K562 (cell line): Measurements from ENCODE around the gene CXCL12.

ENCODE experiments used
- DMBX1 ChIP-seq: fragments of 250-450 bp; sonication (Bioruptor Pico); IDR thresholded peaks from 2 replicates; pipeline ENCODE4 v1.8.0; 2022; ENCODE audit warnings: inconsistent platforms, mild to moderate bottlenecking, moderate library complexity, borderline replicate concordance
- EZH2 ChIP-seq: IDR thresholded peaks from 2 replicates; pipeline ENCODE4 v1.6.1; 2012; ENCODE audit warnings: low read depth, mild to moderate bottlenecking, inconsistent platforms, low read length, borderline replicate concordance
- HDAC6 ChIP-seq: IDR thresholded peaks from 2 replicates; pipeline ENCODE4 v1.6.1; 2012; ENCODE audit warnings: low read depth, mild to moderate bottlenecking, control low read depth, inconsistent platforms, low read length, moderate library complexity
- KLF13 ChIP-seq: fragments of 450-650 bp; IDR thresholded peaks from 2 replicates; pipeline ENCODE4 v1.6.1; 2016; ENCODE audit warnings: missing genetic modification characterization, low read depth, mild to moderate bottlenecking, missing compliant biosample characterization, moderate library complexity, borderline replicate concordance
- MAX ChIP-seq: sonication (generic); formaldehyde crosslinking; IDR thresholded peaks from 2 replicates; pipeline ENCODE4 v1.9.0; 2022; ENCODE audit warnings: mild to moderate bottlenecking, missing genetic modification reagents
- NR1H2 ChIP-seq: sonication (generic); formaldehyde crosslinking; IDR thresholded peaks from 2 replicates; pipeline ENCODE4 v1.4.0; 2020; ENCODE audit warnings: mild to moderate bottlenecking, missing genetic modification reagents
- POLR2A ChIP-seq: fragments of 450-650 bp; conservative IDR thresholded peaks from 2 replicates; pipeline ENCODE4 v1.6.1; 2016
- SETDB1 ChIP-seq: IDR thresholded peaks from one replicate; pipeline ENCODE4 v1.6.1; 2012; ENCODE audit warnings: low read length, control low read depth, inconsistent platforms
- SREBF2 ChIP-seq: sonication (generic); formaldehyde crosslinking; IDR thresholded peaks from 2 replicates; pipeline ENCODE4 v1.4.0; 2020; ENCODE audit warnings: mild to moderate bottlenecking, missing genetic modification reagents
- ZBTB33 ChIP-seq: sonication (generic); formaldehyde crosslinking; IDR thresholded peaks from 2 replicates; pipeline ENCODE4 v1.8.1; 2023; ENCODE audit warnings: mild to moderate bottlenecking, missing genetic modification reagents
- ZBTB8A ChIP-seq: fragments of 450-650 bp; IDR thresholded peaks from 2 replicates; pipeline ENCODE4 v1.6.1; 2018; ENCODE audit warnings: mild to moderate bottlenecking, moderate library complexity; ENCODE audit not compliant: partially characterized antibody
- TF ChIP-seq, protein P1 (sequence below): sonication (generic); formaldehyde crosslinking; IDR thresholded peaks from 2 replicates; pipeline ENCODE4 v1.8.1; 2022; ENCODE audit warnings: missing genetic modification reagents
- TF ChIP-seq, protein P2 (sequence below), 3 experiments: IDR thresholded peaks in 2 of 3; conservative IDR thresholded peaks in 1 of 3; 2 replicates each; pipeline ENCODE4 v1.5.1; 2011 to 2012; ENCODE audit warnings: low read length in 3 of 3, mild to moderate bottlenecking in 3 of 3, control low read depth in 2 of 3, improper control_type of control experiment in 1 of 3, inconsistent platforms in 1 of 3, low read depth in 1 of 3, mixed read lengths in 1 of 3, moderate library complexity in 1 of 3; ENCODE audit not compliant: insufficient read depth in 2 of 3
- TF ChIP-seq, protein P3 (sequence below), 2 experiments: fragments of 450-650 bp; conservative IDR thresholded peaks; 2 replicates each; pipeline ENCODE4 v1.6.1; 2017; ENCODE audit warnings: mild to moderate bottlenecking in 2 of 2, moderate library complexity in 2 of 2

DNA sequence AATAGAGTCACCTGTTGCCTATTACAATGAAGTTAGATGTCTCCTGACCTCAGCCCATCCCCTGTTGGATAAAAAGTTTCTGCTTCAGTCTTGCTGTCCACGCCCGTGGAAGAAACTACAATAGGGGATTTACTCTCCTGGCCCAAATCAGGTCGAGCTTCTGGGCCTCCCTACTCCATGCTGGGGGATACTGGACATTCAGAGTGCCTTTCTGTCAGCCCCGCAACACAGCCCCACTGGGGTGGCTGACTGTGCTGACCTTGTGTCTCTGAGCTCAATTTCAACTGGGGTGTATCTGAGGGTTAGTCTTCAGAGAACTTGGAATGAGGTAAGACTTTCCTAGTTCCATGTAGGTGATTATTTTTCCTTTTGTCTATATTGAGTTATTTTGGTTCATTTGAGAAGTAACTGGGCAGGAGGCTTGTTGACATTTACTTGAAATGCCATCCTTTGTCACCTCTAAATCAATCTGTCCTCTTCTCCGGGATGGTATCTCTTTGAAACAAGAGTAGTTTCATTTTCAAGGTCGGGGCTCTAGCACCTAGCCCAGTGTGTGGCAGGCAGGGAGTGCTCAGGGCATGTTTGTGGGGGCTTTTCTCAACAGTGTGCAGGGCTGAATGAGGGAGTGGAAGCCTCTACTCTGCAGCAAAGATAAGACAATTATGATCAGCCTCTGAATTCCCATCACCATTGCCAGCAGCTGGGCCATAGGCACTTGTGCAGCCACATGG is 17.7 kb upstream of the CXCL12 start:
- TF ChIP-seq, protein P1, sequence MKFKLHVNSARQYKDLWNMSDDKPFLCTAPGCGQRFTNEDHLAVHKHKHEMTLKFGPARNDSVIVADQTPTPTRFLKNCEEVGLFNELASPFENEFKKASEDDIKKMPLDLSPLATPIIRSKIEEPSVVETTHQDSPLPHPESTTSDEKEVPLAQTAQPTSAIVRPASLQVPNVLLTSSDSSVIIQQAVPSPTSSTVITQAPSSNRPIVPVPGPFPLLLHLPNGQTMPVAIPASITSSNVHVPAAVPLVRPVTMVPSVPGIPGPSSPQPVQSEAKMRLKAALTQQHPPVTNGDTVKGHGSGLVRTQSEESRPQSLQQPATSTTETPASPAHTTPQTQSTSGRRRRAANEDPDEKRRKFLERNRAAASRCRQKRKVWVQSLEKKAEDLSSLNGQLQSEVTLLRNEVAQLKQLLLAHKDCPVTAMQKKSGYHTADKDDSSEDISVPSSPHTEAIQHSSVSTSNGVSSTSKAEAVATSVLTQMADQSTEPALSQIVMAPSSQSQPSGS: no peak
- TF ChIP-seq, protein P2, sequence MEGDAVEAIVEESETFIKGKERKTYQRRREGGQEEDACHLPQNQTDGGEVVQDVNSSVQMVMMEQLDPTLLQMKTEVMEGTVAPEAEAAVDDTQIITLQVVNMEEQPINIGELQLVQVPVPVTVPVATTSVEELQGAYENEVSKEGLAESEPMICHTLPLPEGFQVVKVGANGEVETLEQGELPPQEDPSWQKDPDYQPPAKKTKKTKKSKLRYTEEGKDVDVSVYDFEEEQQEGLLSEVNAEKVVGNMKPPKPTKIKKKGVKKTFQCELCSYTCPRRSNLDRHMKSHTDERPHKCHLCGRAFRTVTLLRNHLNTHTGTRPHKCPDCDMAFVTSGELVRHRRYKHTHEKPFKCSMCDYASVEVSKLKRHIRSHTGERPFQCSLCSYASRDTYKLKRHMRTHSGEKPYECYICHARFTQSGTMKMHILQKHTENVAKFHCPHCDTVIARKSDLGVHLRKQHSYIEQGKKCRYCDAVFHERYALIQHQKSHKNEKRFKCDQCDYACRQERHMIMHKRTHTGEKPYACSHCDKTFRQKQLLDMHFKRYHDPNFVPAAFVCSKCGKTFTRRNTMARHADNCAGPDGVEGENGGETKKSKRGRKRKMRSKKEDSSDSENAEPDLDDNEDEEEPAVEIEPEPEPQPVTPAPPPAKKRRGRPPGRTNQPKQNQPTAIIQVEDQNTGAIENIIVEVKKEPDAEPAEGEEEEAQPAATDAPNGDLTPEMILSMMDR (IDR thresholded peaks at IDR 0.05 in 2 of 3, conservative IDR thresholded peaks at IDR 0.05 in 1 of 3; ENCODE audit: insufficient read depth in 2 of 3, low read depth in 1 of 3, low read length in 3 of 3): no peak
- no peak for TF ChIP-seq MAX (CRISPR knock-in tag)
- TF ChIP-seq ZBTB33 (CRISPR knock-in tag): no peak
- no peak for TF ChIP-seq POLR2A
- no peak for TF ChIP-seq EZH2
- no peak for TF ChIP-seq SETDB1
- no peak for TF ChIP-seq KLF13 (tag)
- TF ChIP-seq, protein P3, sequence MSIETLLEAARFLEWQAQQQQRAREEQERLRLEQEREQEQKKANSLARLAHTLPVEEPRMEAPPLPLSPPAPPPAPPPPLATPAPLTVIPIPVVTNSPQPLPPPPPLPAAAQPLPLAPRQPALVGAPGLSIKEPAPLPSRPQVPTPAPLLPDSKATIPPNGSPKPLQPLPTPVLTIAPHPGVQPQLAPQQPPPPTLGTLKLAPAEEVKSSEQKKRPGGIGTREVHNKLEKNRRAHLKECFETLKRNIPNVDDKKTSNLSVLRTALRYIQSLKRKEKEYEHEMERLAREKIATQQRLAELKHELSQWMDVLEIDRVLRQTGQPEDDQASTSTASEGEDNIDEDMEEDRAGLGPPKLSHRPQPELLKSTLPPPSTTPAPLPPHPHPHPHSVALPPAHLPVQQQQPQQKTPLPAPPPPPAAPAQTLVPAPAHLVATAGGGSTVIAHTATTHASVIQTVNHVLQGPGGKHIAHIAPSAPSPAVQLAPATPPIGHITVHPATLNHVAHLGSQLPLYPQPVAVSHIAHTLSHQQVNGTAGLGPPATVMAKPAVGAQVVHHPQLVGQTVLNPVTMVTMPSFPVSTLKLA (conservative IDR thresholded peaks at IDR 0.05): no peak
- TF ChIP-seq ZBTB8A: no peak
- no peak for TF ChIP-seq NR1H2 (CRISPR knock-in tag)
- no peak for TF ChIP-seq HDAC6
- no peak for TF ChIP-seq DMBX1
- no peak for TF ChIP-seq SREBF2 (CRISPR knock-in tag)
